Activated T-helper 2 cell treated with anti-CD3 and anti-CD28 coated beads, Interferon-gamma antibody, Interleukin-2, Interleukin-4, amounts not matched to agents 10 μg/mL and 5 μg/mL and 100 μg/mL, durations not matched to agents 14 hours and 24 hours and 36 hours (primary cell): ENCODE results near the gene REEP3. TPM values are rescaled to one million over a fixed set of nuclear protein-coding genes. Genes with fewer than 3 reads are reported as not detected.

Experiments used
- DNase-seq: peaks from one replicate; pipeline ENCODE4 v3.0.0; 2021; ENCODE audit warnings: low spot score
- H3K27ac Mint-ChIP-seq: one replicate; pipeline ENCODE4 v1.8.0; 2021; ENCODE audit warnings: mixed read lengths
- H3K27me3 Mint-ChIP-seq: one replicate; pipeline ENCODE4 v1.8.0; 2021; ENCODE audit warnings: low read depth, mixed read lengths
- H3K36me3 Mint-ChIP-seq: one replicate; pipeline ENCODE4 v1.8.0; 2021; ENCODE audit warnings: low read depth, mixed read lengths
- H3K4me1 Mint-ChIP-seq: one replicate; pipeline ENCODE4 v1.8.0; 2021; ENCODE audit warnings: low read depth, mixed read lengths
- H3K4me3 Mint-ChIP-seq: one replicate; pipeline ENCODE4 v1.8.0; 2021; ENCODE audit warnings: low read depth, mild to moderate bottlenecking, moderate library complexity, mixed read lengths
- H3K9me3 Mint-ChIP-seq: one replicate; pipeline ENCODE4 v1.8.0; 2021; ENCODE audit warnings: mixed read lengths
- intact Hi-C: fragments of 100-400 bp; cut with micrococcal nuclease; formaldehyde crosslinking; loops from one replicate; pipeline ENCODE4 v1.15.1; 2023
- total RNA-seq: library from RNA; stranded (reverse); gene quantifications from 2 replicates; pipeline ENCODE4 v1.2.3, GENCODE V29; 2022

Gene REEP3
- total RNA-seq, 1 donor from 2014 or later, result 24.9 TPM

DNA sequence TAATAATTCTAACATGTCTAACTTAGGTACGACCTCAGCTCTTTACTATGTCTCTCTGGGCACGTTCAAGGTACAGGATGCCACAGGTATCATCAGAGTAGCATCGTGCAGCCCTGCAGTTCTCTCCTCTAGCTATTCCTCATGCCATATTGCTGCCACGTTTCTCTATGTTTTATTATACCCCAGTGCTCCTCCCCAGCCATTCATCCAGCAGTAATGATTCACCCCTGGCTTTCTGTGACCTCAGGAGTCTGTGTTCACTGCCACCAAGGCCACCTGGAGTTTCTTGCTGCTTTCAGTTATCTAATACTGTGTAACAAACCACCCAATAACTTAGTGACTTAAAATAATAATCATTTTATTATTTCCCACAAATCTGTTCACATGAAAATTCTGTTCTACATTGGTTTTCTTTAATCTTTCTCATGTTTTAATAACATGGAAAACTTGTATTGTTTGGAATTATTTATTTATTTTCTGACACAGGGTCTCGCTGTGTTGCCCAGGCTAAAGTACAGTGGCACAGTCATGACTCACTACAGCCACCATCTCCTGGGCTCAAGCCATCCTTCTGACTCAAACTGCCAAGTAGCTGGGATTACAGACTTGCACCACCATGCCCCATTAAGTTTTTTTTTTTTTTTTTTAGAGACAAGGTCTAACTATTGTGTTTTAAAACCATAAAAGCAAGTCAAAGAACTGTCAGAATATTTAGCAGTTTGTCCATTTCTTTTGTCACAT lies 21.8 kb downstream of the REEP3 start:
- Mint-ChIP-seq H3K36me3 (peaks cover 12% of the 10 kb centered on the region), H3K27me3 (no peaks in the 10 kb centered on the region), H3K4me1 (peaks cover 6% of the 10 kb centered on the region), H3K4me3 (no peak overlapping the region), H3K9me3 (no peaks in the 10 kb centered on the region), H3K27ac (no peak overlapping the region)
- intact Hi-C loops, result no loop called here
- DNase-seq, result no peak

DNA sequence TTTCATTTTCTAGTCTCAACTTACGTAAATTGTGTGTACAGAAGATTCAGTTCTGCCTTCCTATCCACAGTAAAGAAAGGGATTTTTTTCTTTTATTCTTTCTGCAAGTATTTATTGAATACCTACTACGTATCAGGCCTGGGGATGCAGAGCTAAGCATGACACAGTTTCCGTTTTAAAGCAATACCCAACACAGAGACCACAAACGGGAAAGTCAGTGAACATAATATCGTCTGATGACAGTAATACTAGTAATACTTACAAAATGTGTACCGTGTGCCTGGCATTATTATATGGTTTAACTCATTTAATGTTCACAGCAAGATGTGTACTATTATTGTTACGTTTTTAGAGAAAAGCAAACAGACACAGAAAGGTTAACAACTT lies 22.4 kb downstream of the REEP3 start:
- H3K9me3 Mint-ChIP-seq, result no peaks in the 10 kb centered on the region
- intact Hi-C loops, result no loop called here
- H3K4me3 Mint-ChIP-seq, result no peak overlapping the region
- peaks cover 12% of the 10 kb centered on the region for H3K36me3 Mint-ChIP-seq
- H3K27ac Mint-ChIP-seq, result no peak overlapping the region
- peaks cover 6% of the 10 kb centered on the region for H3K4me1 Mint-ChIP-seq
- DNase-seq, result no peak
- H3K27me3 Mint-ChIP-seq, result no peaks in the 10 kb centered on the region

DNA sequence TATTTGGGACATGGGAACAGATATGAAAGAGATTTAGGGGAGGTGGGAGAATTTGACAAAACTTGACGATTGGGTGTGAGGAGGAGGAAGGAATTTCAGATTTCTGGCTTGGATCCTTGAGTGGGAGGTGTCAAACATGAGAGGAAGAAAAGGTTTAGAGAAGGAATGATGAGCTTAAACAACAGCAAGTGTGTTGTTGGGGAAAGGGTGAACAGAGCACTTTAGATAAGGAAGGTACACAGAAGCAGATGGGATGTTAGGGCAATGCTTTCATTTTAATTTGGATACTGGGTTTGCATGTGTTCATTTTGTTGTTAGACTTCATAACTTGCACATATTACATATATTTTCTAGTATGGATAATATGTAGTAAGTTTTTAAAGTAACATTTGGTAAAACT lies 23.2 kb downstream of the REEP3 start:
- H3K27me3 Mint-ChIP-seq, result no peaks in the 10 kb centered on the region
- H3K36me3 Mint-ChIP-seq, result peaks cover 15% of the 10 kb centered on the region
- no peak overlapping the region for H3K27ac Mint-ChIP-seq
- DNase-seq, result no peak
- intact Hi-C loops, result no loop called here
- H3K4me3 Mint-ChIP-seq, result no peak overlapping the region
- H3K9me3 Mint-ChIP-seq, result no peaks in the 10 kb centered on the region
- peaks cover 6% of the 10 kb centered on the region for H3K4me1 Mint-ChIP-seq

DNA sequence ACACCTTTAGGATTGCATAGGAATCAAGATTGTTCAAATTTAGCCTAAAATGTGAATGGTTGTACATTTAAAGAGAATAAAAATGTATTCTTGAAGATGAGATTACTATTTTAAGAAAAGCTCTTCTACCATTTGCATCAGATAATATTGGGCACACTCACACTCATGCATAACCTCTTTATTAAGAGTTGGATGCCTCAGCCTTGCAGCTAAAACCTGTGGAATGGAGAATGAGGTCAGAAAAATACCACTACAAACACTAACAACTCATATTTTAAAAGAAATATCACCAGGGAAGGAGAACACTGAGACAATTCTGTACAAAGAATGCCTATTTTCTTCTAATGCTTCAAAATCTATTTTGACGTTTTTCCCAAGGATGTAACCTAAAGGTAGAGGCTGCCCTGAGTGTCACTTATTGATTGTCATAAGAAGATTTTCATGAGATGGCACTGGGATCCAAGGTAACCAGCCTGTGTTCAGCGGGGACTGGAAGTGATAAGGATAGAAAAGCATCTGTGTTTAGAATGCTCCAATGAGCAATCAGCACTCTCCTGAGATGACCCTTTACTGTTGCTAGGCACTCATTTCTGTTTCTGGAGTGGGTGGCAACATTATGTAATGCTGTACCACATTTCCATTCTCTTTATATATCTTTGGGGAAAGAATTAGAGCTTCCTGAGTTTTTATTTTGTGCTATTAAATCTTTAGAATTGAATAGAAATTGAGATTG lies 26.6 kb downstream of the REEP3 start:
- H3K4me1 Mint-ChIP-seq, result peaks cover 7% of the 10 kb centered on the region
- no peaks in the 10 kb centered on the region for H3K9me3 Mint-ChIP-seq
- H3K27me3 Mint-ChIP-seq, result no peaks in the 10 kb centered on the region
- intact Hi-C loops, result no loop called here
- peaks cover 15% of the 10 kb centered on the region for H3K36me3 Mint-ChIP-seq
- no peak overlapping the region for H3K4me3 Mint-ChIP-seq
- no peak for DNase-seq
- H3K27ac Mint-ChIP-seq, result no peak overlapping the region

DNA sequence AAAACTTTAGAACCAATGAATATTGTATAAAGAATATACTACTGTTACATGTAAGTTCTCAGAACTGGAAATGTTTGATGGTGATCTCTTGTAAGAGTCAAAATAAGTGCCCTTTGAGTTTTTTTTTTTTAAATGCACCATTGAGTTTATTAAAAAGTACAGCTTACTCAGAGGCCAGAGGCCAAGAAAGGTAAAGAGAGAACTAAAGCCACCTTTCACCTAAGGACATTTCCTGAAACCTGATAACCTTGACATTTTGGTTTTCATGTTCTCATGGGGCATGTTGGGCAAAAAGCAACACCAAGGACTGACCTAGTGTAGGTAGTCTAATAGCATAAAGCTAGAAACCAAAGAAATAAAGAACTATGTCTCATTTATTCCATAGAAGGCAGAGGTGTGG lies 27.7 kb downstream of the REEP3 start:
- H3K9me3 Mint-ChIP-seq, result no peaks in the 10 kb centered on the region
- intact Hi-C loops, result no loop called here
- peaks cover 12% of the 10 kb centered on the region for H3K4me1 Mint-ChIP-seq
- no peak for DNase-seq
- H3K27ac Mint-ChIP-seq, result no peak overlapping the region
- no peak overlapping the region for H3K4me3 Mint-ChIP-seq
- H3K36me3 Mint-ChIP-seq, result peaks cover 15% of the 10 kb centered on the region
- no peaks in the 10 kb centered on the region for H3K27me3 Mint-ChIP-seq

DNA sequence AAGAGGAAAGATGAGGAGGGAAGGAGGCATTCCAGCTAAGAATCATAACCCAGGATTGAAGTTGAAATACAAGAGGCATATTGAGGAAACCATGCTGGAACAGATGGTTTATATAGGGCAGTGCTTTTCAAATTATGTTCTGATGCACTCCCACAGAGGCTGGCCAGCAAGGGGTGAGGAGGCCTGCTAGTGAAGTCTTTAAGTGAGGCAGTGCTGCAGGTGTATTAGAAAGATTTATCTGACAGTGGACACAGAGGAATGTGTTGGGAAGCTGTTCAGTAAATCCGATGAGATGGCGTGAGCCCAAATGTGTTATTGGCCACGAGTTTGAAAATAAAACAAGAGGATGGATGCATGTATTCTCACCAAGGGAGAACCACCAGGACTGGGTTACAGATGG lies 28.6 kb downstream of the REEP3 start:
- H3K4me3 Mint-ChIP-seq, result no peak overlapping the region
- H3K27ac Mint-ChIP-seq, result no peak overlapping the region
- H3K4me1 Mint-ChIP-seq, result peaks cover 16% of the 10 kb centered on the region
- no peaks in the 10 kb centered on the region for H3K27me3 Mint-ChIP-seq
- H3K36me3 Mint-ChIP-seq, result peaks cover 15% of the 10 kb centered on the region
- H3K9me3 Mint-ChIP-seq, result no peaks in the 10 kb centered on the region
- DNase-seq, result no peak
- intact Hi-C loops, result no loop called here

DNA sequence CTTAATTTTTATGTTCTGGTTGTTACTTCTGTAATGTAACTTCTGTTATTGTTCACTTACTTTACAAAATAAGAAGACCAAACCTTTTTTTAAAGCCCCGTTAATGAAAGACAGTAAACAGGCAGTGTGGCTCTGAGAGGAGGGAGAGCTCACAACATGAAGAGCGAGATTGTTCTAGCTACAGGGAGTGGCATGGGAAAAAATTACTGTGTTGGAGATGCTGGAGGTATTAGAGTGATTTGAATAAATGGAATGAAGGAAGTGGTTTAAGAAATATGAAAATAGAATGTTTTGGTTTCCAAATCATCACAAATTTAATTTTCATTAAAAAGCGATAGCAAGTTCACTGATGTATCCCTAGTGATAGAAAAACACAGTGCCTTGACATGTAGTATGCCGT lies 31.8 kb downstream of the REEP3 start:
- DNase-seq, result no peak
- H3K4me3 Mint-ChIP-seq, result no peak overlapping the region
- peaks cover 22% of the 10 kb centered on the region for H3K4me1 Mint-ChIP-seq
- intact Hi-C loops, result no loop called here
- no peaks in the 10 kb centered on the region for H3K27me3 Mint-ChIP-seq
- H3K27ac Mint-ChIP-seq, result no peak overlapping the region
- peaks cover 3% of the 10 kb centered on the region for H3K36me3 Mint-ChIP-seq
- H3K9me3 Mint-ChIP-seq, result no peaks in the 10 kb centered on the region

DNA sequence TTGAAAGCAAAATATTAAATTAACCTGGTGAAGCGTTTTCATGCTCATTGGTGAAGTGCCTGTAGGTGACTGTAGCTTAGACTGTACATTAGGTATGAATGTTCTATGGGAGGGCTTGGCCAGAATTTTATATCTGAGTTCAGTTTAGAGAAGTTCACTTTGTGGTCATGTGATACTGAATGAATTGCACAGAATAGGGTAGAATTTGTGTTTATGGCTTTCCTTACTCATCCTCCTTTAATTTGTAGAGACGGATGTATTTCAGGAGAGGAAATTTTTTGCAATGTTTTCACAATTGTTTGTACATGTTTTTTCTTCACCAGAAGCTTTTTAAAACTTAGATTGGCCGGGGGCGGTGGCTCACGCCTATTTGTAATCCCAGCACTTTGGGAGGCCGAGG lies 32.3 kb downstream of the REEP3 start:
- DNase-seq, result no peak
- peaks cover 3% of the 10 kb centered on the region for H3K36me3 Mint-ChIP-seq
- no peaks in the 10 kb centered on the region for H3K9me3 Mint-ChIP-seq
- intact Hi-C loops, result no loop called here
- no peak overlapping the region for H3K4me3 Mint-ChIP-seq
- H3K27ac Mint-ChIP-seq, result no peak overlapping the region
- no peaks in the 10 kb centered on the region for H3K27me3 Mint-ChIP-seq
- H3K4me1 Mint-ChIP-seq, result peaks cover 22% of the 10 kb centered on the region

DNA sequence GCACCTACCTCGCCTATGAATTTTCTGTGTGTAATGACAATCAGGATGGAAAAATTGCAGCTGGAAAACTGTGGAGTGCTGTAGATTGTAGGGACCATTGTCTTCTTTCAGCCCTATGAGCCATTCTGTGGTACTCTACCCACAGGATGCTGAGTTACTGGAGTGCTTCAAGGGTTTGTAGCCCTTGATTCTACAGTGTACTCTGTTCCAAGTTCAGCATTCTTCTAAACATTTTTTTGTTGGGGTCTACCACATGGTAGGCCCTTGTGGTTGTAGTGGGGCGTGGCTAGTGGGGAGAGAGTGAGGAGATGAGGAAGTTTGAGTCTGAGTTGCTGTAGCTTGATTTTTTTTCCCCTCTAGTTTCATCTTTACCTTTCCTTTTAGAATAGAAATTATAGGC lies 33.5 kb downstream of the REEP3 start:
- no peaks in the 10 kb centered on the region for H3K9me3 Mint-ChIP-seq
- no peak overlapping the region for H3K4me3 Mint-ChIP-seq
- H3K4me1 Mint-ChIP-seq, result peaks cover 22% of the 10 kb centered on the region
- DNase-seq, result no peak
- no peak overlapping the region for H3K27ac Mint-ChIP-seq
- H3K36me3 Mint-ChIP-seq, result no peaks in the 10 kb centered on the region
- intact Hi-C loops, result no loop called here
- no peaks in the 10 kb centered on the region for H3K27me3 Mint-ChIP-seq

DNA sequence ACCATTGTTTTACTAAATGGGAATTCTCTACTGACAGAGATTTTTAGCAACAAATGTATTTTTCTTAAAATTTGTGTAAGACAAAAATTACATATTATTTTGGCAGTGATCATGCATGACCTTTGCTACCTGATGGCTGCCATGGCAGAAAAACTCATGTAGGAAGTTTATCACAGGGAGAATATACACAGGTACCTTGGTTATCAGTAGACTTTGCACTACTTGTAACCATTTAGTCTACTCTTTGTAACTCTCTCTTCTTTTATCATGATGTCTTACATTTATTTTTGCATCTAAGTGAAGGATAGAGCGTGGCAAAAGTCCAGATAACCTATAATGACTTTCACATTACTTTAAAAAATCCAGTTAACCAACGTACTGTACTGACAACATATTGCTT lies 34.1 kb downstream of the REEP3 start:
- Mint-ChIP-seq H3K4me3 (no peak overlapping the region), H3K36me3 (no peaks in the 10 kb centered on the region), H3K27me3 (no peaks in the 10 kb centered on the region), H3K9me3 (no peaks in the 10 kb centered on the region), H3K27ac (no peak overlapping the region), H3K4me1 (peaks cover 22% of the 10 kb centered on the region)
- no peak for DNase-seq
- intact Hi-C loops, result no loop called here

DNA sequence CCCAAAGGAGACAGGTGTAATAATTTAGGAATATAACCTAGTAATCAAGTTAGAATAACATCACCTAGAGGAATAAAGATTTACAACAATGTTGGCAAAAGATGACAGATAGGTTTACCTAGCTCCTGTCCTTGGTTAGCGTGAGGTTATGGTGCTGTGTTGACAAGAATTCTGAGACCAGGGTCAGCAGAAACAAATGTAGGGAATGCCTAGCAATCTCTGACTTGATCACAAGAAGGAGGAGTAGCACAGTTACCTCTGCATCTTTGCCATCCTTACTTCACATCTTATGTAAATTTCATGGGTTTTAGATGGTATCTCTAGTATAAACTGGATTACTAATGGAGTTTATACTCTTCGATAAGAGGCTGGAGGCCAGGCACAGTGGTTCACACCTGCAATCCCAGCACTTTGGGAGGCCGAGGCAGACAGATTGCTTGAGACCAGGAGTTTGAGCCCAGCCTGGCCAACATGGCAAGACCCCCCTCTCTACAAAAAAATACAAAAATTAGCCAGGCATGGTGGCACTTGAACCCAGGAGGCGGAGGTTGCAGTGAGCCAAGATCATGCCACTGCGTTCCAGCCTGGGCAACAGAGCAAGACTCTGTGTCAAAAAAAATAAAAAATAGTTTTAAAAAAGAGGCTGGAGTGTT lies 37.1 kb downstream of the REEP3 start:
- intact Hi-C loops, result no loop called here
- Mint-ChIP-seq H3K27me3 (peaks cover 6% of the 10 kb centered on the region), H3K9me3 (no peaks in the 10 kb centered on the region), H3K4me3 (no peak overlapping the region), H3K4me1 (peaks cover 21% of the 10 kb centered on the region), H3K27ac (no peak overlapping the region), H3K36me3 (no peaks in the 10 kb centered on the region)
- no peak for DNase-seq

DNA sequence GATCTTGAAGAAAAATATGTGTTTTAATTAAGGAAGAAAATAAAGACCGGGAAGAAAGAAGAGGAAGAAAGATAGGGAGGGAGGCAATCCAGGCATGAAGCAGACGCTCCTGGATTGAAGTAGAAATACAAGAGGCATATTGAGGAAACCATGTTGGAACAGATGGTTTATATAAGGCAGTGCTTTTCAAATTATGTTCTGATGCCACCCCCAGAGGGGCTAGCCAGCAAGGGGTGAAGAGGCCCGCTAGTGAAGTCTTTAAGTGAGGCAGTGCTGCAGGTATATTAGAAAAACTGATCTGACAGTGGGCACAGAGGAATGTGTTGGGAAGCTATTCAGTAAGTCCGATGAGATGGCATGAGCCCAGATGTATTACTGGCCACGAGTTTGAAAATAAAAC lies 40.1 kb downstream of the REEP3 start:
- no peak for DNase-seq
- H3K27ac Mint-ChIP-seq, result no peak overlapping the region
- H3K4me1 Mint-ChIP-seq, result peaks cover 14% of the 10 kb centered on the region
- peaks cover 6% of the 10 kb centered on the region for H3K27me3 Mint-ChIP-seq
- no peaks in the 10 kb centered on the region for H3K9me3 Mint-ChIP-seq
- H3K4me3 Mint-ChIP-seq, result no peak overlapping the region
- intact Hi-C loops, result no loop called here
- no peaks in the 10 kb centered on the region for H3K36me3 Mint-ChIP-seq

DNA sequence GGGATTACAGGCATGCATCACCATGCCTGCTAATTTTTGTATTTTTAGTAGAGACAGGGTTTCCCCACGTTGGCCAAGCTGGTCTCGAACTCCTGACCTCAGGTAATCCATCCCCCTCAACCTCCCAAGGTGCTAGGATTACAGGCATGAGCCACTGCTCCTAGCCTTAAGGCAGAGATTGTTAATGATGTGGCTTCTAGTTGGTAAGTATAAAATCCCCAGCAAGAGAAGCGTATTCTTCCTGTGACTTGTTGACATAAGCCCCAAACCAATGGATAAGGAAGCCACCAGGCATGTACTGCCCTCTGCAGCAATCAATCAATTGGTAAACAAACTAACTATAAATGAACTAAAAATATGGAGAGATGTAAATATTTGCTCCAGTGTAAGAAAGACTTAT lies 41.2 kb downstream of the REEP3 start:
- Mint-ChIP-seq H3K4me1 (peaks cover 20% of the 10 kb centered on the region), H3K4me3 (no peak overlapping the region), H3K36me3 (peaks cover 1% of the 10 kb centered on the region), H3K27ac (no peak overlapping the region), H3K27me3 (peaks cover 6% of the 10 kb centered on the region), H3K9me3 (no peaks in the 10 kb centered on the region)
- no peak for DNase-seq
- intact Hi-C loops, result no loop called here
